ENCODE measurements around the gene MADD.

DNA sequence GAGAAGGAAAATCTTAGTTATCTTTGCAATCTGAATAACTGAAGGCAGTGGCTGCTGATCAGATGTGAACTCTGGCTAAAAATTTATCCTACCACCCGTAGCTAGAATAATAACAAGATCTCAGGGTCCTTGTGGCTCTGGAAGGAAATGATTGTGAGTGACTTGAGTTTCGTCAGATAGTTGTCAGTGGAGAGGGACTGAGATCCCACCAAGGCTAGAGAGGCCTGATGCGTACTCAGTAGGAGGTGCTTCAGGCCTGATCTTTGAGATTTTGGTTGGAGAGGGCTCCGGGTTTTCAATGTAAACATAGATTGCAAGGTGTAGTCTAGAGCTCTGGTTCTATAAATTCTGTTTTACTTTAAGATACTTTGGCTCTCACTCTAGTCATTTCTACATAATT lies 1.4 kb downstream of the MADD start:
- TF ChIP-seq, protein P1, sequence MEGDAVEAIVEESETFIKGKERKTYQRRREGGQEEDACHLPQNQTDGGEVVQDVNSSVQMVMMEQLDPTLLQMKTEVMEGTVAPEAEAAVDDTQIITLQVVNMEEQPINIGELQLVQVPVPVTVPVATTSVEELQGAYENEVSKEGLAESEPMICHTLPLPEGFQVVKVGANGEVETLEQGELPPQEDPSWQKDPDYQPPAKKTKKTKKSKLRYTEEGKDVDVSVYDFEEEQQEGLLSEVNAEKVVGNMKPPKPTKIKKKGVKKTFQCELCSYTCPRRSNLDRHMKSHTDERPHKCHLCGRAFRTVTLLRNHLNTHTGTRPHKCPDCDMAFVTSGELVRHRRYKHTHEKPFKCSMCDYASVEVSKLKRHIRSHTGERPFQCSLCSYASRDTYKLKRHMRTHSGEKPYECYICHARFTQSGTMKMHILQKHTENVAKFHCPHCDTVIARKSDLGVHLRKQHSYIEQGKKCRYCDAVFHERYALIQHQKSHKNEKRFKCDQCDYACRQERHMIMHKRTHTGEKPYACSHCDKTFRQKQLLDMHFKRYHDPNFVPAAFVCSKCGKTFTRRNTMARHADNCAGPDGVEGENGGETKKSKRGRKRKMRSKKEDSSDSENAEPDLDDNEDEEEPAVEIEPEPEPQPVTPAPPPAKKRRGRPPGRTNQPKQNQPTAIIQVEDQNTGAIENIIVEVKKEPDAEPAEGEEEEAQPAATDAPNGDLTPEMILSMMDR (IDR thresholded peaks at IDR 0.05) = no peak
- TF ChIP-seq POLR2A (IDR thresholded peaks at IDR 0.05) = no peak

Data from heart left ventricle (tissue), 13 donors.